HAP-1 (cell line): ENCODE measurements around the gene YIF1A.

Experiments used
- DNase-seq, 2 experiments: peaks; one replicate each; pipeline ENCODE4 v3.0.0-alpha.2; 2016 to 2020; ENCODE audit warnings: low spot score in 2 of 2
- H3K27me3 ChIP-seq: fragments of 250-450 bp; sonication (Bioruptor Pico); 2 replicates; pipeline ENCODE4 v1.5.1; 2020; ENCODE audit warnings: low read depth, mild to moderate bottlenecking, moderate library complexity
- H3K36me3 ChIP-seq: fragments of 250-450 bp; sonication (Bioruptor Pico); replicated peaks from 2 replicates; pipeline ENCODE4 v1.5.1; 2020; ENCODE audit warnings: mild to moderate bottlenecking
- H3K4me1 ChIP-seq: fragments of 250-450 bp; sonication (Bioruptor Pico); 2 replicates; pipeline ENCODE4 v1.5.1; 2020; ENCODE audit warnings: mild to moderate bottlenecking
- H3K4me3 ChIP-seq: fragments of 250-450 bp; sonication (Bioruptor Pico); 2 replicates; pipeline ENCODE4 v1.5.1; 2020; ENCODE audit warnings: mild to moderate bottlenecking, moderate library complexity
- H3K9me3 ChIP-seq: fragments of 250-450 bp; sonication (Bioruptor Pico); 2 replicates; pipeline ENCODE4 v1.5.1; 2020; ENCODE audit warnings: mild to moderate bottlenecking, moderate library complexity
- in situ Hi-C: fragments of 300-500 bp; cut with MboI; formaldehyde crosslinking; loops from 3 replicates; pipeline ENCODE4 v1.14.3; 2020; ENCODE audit warnings: low sequenced_read_pairs, inconsistent platforms, mixed read lengths

YIF1A gene

DNA sequence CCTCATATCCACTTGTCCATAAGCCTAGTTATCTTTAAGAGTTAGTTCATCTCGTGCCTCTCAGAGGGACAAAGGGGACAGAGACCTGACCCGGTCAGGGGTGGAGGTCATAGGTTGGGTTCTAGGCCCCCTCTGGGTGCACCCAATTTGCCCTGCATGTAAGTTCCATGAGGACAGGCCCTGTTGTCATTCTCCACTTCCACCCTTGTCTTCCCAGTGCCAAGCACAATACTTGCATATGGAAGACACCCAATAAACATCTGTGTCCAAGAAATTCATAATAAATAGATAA lies 1.3 kb upstream of the YIF1A start:
- H3K4me1 ChIP-seq: peaks cover 9% of the 10 kb centered on the region
- no peaks in the 10 kb centered on the region for H3K9me3 ChIP-seq
- DNase-seq: no peak
- H3K4me3 ChIP-seq: no peak overlapping the region
- peaks cover 29% of the 10 kb centered on the region for H3K27me3 ChIP-seq
- peaks cover 8% of the 10 kb centered on the region for H3K36me3 ChIP-seq
- in situ Hi-C loops: no loop called here

- peaks cover 29% of the 10 kb centered on the region for H3K27me3 ChIP-seq
- H3K4me1 ChIP-seq: peaks cover 9% of the 10 kb centered on the region
- no peaks in the 10 kb centered on the region for H3K9me3 ChIP-seq
- in situ Hi-C loops: no loop called here
- peak overlapping the region; percentile 71 for H3K4me3 ChIP-seq
- peaks cover 11% of the 10 kb centered on the region for H3K36me3 ChIP-seq
- DNase-seq: peak; percentile 59 to 90
These were observed 796 bp upstream of the YIF1A start for GRCh38 chr11:66289548-66290329.

GRCh38 chr11:66287889-66288670 lies 863 bp downstream of the YIF1A start:
- peak overlapping the region; percentile 71 for H3K4me3 ChIP-seq
- peaks cover 9% of the 10 kb centered on the region for H3K4me1 ChIP-seq
- no peaks in the 10 kb centered on the region for H3K9me3 ChIP-seq
- H3K36me3 ChIP-seq: peaks cover 11% of the 10 kb centered on the region
- in situ Hi-C loops: no loop called here
- peaks cover 21% of the 10 kb centered on the region for H3K27me3 ChIP-seq
- DNase-seq: no peak

DNA sequence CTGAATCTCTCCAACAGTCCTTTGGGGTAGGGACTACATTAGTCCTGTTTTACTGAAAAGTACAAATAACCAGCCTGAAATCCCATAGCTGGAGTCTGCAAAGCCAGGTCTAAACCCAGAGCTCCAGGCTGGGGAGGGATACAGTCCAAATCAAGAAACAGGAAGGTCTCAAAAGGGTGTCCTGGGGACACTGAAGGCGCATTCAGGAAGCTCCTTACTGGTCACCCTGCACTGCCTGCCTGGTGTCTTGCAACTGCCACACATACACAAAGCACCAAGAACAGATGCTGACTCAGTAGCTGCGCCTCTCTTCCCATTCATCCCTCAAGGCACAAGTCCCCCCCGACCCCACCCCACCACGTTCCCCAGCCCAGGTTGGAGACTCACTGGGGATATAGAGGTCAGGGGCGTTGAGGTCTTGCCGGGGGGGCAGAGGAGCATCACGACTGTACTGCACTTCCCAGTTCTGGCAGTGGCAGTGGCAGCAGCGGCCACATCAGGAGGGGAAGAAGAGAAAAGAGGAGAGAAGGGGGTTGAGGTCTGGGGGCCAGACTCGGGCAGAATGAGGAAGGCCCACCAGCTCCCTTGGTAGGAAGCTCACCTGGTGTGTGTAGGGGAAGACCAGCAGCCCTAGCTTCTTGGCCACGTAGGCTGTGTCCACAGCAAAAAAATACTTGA lies 1.6 kb downstream of the YIF1A start:
- Histone ChIP-seq H3K9me3 (no peaks in the 10 kb centered on the region), H3K27me3 (peaks cover 14% of the 10 kb centered on the region), H3K4me1 (peaks cover 9% of the 10 kb centered on the region), H3K4me3 (no peak overlapping the region; the same call in 1 of the 2 replicates), H3K36me3 (peaks cover 15% of the 10 kb centered on the region)
- in situ Hi-C loops: no loop called here
- DNase-seq: no peak

GRCh38 chr11:66286699-66287098 lies 2.2 kb downstream of the YIF1A start:
- peaks cover 9% of the 10 kb centered on the region for H3K4me1 ChIP-seq
- no peak for DNase-seq
- H3K36me3 ChIP-seq: peaks cover 15% of the 10 kb centered on the region
- peaks cover 9% of the 10 kb centered on the region; the same call in 1 of the 2 replicates for H3K27me3 ChIP-seq
- H3K9me3 ChIP-seq: no peaks in the 10 kb centered on the region
- in situ Hi-C loops: no loop called here
- no peak overlapping the region for H3K4me3 ChIP-seq

- H3K4me1 ChIP-seq: peaks cover 9% of the 10 kb centered on the region
- H3K9me3 ChIP-seq: no peaks in the 10 kb centered on the region
- no peaks in the 10 kb centered on the region; the same call in 1 of the 2 replicates for H3K27me3 ChIP-seq
- no peak for DNase-seq
- H3K4me3 ChIP-seq: no peak overlapping the region
- in situ Hi-C loops: no loop called here
- peaks cover 15% of the 10 kb centered on the region for H3K36me3 ChIP-seq
These were observed 3.5 kb downstream of the YIF1A start for GRCh38 chr11:66285250-66285947.

DNA sequence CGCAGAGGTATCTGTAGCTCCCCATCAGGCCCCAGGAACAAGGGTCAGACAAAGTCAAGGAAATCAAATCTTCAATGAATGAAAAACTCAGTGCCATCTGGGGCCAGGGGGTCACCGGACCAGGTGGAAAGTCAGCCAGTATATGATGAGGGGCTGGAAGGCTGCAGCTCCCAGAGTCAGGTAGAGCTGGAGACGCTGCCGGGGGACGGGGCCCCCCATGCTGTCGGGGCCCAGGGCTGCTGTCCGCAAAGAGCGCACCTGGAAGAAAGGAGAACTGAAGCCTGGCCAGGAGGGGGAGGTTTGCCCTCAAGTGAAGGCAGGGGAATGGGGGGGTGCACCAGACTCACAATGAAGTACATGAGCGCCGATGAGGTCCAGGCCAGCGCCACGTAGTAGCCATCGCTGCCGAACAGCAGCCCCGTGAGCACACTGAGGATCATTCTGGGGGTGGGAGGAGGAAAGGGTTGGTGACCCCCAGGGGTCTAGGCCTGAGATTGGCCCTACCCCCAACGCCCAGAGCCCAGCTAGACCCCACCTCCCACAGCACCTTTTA lies 4.3 kb downstream of the YIF1A start:
- Histone ChIP-seq H3K4me1 (peaks cover 4% of the 10 kb centered on the region), H3K9me3 (no peaks in the 10 kb centered on the region), H3K27me3 (no peaks in the 10 kb centered on the region), H3K36me3 (peaks cover 15% of the 10 kb centered on the region), H3K4me3 (no peak overlapping the region)
- in situ Hi-C loops: no loop called here
- DNase-seq: no peak

- in situ Hi-C loops: no loop called here
- DNase-seq: no peak
- H3K36me3 ChIP-seq: peaks cover 12% of the 10 kb centered on the region
- no peak overlapping the region for H3K4me3 ChIP-seq
- no peaks in the 10 kb centered on the region for H3K27me3 ChIP-seq
- peaks cover 4% of the 10 kb centered on the region for H3K4me1 ChIP-seq
- H3K9me3 ChIP-seq: no peaks in the 10 kb centered on the region
These were observed 5.4 kb downstream of the YIF1A start for GRCh38 chr11:66283461-66284105.

DNA sequence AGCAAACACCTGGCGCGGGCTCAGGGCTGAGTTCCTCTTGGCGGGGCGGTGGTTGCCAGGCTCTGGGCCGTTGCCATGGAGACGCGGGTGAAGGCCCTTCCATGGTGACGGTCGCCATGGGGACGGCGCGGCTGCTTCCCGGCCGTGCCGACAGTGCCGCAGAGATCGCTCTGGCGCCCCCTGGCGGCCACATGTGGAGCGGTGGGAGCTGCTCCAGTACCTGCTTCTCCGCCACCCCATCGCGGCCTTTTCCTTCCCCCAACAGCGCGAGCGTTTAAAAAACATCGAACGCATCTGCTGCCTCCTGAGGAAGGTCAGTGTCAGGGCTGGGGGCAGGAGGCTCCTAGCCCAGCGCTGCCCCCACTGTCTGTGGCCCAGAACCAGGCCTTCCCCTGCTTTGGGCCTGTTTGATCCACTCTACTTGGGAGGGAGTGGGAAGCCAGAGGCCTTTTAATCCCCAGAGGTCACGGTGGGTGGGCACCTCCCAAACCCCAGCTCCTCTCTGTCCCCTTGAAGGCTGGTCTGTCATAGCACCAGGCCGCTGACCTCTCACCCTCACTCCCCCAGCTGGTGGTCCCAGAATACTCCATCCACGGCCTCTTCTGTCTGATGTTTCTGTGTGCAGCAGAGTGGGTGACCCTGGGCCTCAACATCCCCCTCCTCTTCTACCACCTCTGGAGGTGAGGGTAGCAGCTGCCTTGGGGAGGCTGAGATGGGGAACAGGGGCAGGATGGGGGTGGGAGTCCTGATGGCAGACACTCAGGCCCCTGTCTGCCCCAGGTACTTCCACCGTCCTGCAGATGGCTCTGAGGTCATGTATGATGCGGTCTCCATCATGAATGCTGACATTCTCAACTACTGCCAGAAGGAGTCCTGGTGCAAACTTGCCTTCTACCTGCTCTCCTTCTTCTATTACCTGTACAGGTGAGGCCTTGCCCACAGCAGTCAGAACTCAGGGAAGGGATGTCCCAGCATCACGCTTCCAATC lies 6.2 kb downstream of the YIF1A start:
- in situ Hi-C loops: no loop called here
- H3K9me3 ChIP-seq: no peaks in the 10 kb centered on the region
- H3K27me3 ChIP-seq: no peaks in the 10 kb centered on the region
- no peaks in the 10 kb centered on the region; the same call in none of the 2 replicates for H3K4me1 ChIP-seq
- H3K36me3 ChIP-seq: peaks cover 12% of the 10 kb centered on the region
- H3K4me3 ChIP-seq: no peak overlapping the region
- DNase-seq: peak; percentile 91 to 100

DNA sequence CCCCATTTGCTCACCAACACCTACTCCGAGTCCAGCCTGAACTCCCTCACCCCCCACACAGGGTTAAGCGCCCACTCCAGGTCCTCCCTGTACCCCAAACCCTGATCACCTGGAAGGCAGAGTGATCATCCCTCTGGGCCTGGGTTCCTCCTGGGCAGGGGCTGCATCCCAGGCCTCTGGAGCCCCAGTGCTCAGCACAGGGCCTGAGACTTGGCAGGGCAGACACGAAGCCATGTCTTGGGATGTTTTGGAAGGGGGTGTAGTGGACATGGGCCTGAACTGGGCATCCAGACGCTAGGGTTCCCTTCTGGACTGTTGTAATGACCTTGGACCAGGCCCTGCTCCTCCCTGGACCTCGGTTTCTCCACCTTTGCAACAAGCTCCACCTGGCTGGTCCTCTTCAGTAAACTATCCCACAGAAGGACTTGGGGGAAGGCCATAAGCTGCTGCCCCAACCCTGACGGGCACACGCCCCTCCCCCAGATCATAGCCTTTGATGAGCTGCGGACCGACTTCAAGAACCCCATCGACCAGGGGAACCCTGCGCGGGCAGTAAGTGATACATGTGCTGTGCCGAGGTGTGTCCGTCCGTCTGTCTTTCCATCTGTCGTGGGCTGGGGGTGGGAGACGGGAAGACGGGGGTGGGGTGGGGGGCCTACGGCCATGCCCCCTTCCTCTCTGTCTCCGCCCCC lies 7.0 kb downstream of the YIF1A start:
- no peak for DNase-seq
- H3K9me3 ChIP-seq: no peaks in the 10 kb centered on the region
- H3K27me3 ChIP-seq: no peaks in the 10 kb centered on the region
- in situ Hi-C loops: no loop called here
- no peak overlapping the region for H3K4me3 ChIP-seq
- peaks cover 12% of the 10 kb centered on the region for H3K36me3 ChIP-seq
- no peaks in the 10 kb centered on the region; the same call in 1 of the 2 replicates for H3K4me1 ChIP-seq

GRCh38 chr11:66281001-66281400 lies 7.9 kb downstream of the YIF1A start:
- in situ Hi-C loops: no loop called here
- Histone ChIP-seq H3K9me3 (no peaks in the 10 kb centered on the region), H3K4me3 (no peak overlapping the region), H3K36me3 (peaks cover 8% of the 10 kb centered on the region), H3K27me3 (no peaks in the 10 kb centered on the region), H3K4me1 (no peaks in the 10 kb centered on the region; the same call in 1 of the 2 replicates)
- DNase-seq: no peak
